GM13976 (cell line): ENCODE measurements around the gene MVB12B.

ENCODE experiments used
- DNase-seq: peaks from one replicate; pipeline ENCODE4 v3.0.0; 2012; ENCODE audit warnings: low spot score
- CTCF ChIP-seq: IDR thresholded peaks from 2 replicates; pipeline ENCODE4 v1.5.1; 2012; ENCODE audit warnings: borderline replicate concordance, mild to moderate bottlenecking; ENCODE audit not compliant: insufficient read depth; ENCODE audit errors: extremely low read depth, missing control alignments, control extremely low read depth
- in situ Hi-C: fragments of 300-500 bp; cut with MboI; formaldehyde crosslinking; loops from one replicate; pipeline ENCODE4 v1.12.0; 2022; ENCODE audit warnings: low sequenced_read_pairs, mixed read lengths, inconsistent platforms; ENCODE audit not compliant: unreplicated experiment

Gene MVB12B

GRCh38 chr9:126478216-126478981, 151.8 kb downstream of the MVB12B start:
- DNase-seq, result no peak
- in situ Hi-C loops, result loop anchor here (25.0 kb wide), 1 partner anchor 166 kb away; no protein-coding TSS in a partner anchor
- TF ChIP-seq CTCF, result no peak

GRCh38 chr9:126479515-126479914, 152.9 kb downstream of the MVB12B start:
- no peak for DNase-seq
- in situ Hi-C loops, result loop anchor here (25.0 kb wide), 1 partner anchor 167 kb away; no protein-coding TSS in a partner anchor
- no peak for TF ChIP-seq CTCF

GRCh38 chr9:126480813-126481212, 154.2 kb downstream of the MVB12B start:
- TF ChIP-seq CTCF, result no peak
- DNase-seq, result no peak
- in situ Hi-C loops, result loop anchor here (25.0 kb wide), 1 partner anchor 169 kb away; no protein-coding TSS in a partner anchor

- in situ Hi-C loops, result loop anchor here (25.0 kb wide), 1 partner anchor 170 kb away; no protein-coding TSS in a partner anchor
- TF ChIP-seq CTCF, result no peak
- DNase-seq, result no peak
These were observed 155.2 kb downstream of the MVB12B start for GRCh38 chr9:126481862-126482261.

GRCh38 chr9:126482361-126483044, 155.9 kb downstream of the MVB12B start:
- TF ChIP-seq CTCF, result no peak
- in situ Hi-C loops, result loop anchor here (25.0 kb wide), 1 partner anchor 170 kb away; no protein-coding TSS in a partner anchor
- DNase-seq, result no peak

- in situ Hi-C loops, result loop anchor here (25.0 kb wide), 1 partner anchor 171 kb away; no protein-coding TSS in a partner anchor
- no peak for TF ChIP-seq CTCF
- no peak for DNase-seq
These were observed 156.9 kb downstream of the MVB12B start for GRCh38 chr9:126483468-126484073.
